NCI-H1092 treated with DMSO at 0.1 percent for 48 hours (cell line): ENCODE measurements around the gene LRRC8D.

Experiments used
- DNase-seq: peaks from one replicate; lab custom pipeline; 2025; lab: John Stamatoyannopoulos, UW

The LRRC8D gene

GRCh38 chr1:89870998-89871397, 50.2 kb downstream of the LRRC8D start:
- DNase-seq: no peak

- DNase-seq: no peak
Measured at GRCh38 chr1:89871768-89872473, 51.1 kb downstream of the LRRC8D start.

- no peak for DNase-seq
Measured at GRCh38 chr1:89872567-89872966, 51.7 kb downstream of the LRRC8D start.

DNA sequence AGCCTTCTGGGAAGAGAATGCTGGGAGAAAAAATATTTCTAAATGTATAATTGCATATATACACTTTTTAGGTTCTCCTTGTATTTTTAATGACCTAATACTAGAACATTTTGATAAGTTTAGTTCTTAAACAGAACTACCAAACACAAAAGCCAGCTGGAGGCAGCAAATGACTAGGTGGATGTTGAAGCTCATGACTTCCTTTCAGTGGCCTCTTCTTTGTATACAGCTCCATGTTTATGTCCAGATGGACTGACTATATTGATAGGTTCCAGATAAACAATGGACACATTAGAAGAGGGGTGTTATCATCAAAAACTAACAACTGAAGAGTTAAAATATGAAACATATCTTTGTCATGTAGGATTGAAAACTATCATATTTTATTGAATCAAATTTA, 52.5 kb downstream of the LRRC8D start:
- DNase-seq: no peak

DNA sequence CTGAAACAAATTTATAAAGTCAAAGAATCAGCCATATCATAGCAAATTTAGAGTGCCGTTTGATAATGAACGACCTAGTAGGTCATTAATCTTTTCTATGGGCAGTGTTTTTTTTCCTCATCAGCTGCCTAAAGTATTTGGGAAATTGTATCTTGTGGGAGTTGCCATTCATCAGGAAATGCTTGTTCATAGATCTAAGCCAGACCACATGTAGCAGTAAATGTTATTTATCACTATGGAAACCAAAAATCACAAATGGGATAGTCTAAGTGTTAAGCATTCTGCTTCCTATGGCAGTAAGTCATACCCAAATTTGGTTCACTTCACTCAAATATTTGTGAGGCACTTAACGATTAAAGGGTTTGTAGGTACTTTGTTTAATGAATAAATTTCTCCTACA, 52.9 kb downstream of the LRRC8D start:
- DNase-seq: no peak

DNA sequence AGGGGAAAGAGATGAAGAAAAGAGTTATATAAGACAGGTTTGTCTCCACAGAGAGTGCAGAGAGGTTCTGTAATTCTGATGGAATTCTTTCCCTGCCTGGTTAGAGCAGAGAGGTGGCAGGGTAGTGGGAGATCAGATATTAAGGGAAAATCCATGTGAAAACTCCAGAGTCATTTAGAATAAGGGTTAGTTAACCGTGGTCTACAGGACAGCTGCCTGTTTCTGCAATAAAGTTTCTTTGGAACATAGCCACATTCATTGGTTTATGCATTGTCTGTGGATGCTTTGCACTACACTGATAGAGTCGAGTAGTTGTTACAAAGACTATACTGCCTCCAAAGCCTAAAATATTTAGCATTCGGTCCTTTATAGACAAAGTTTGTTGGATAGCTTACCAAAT, 55.6 kb downstream of the LRRC8D start:
- no peak for DNase-seq

DNA sequence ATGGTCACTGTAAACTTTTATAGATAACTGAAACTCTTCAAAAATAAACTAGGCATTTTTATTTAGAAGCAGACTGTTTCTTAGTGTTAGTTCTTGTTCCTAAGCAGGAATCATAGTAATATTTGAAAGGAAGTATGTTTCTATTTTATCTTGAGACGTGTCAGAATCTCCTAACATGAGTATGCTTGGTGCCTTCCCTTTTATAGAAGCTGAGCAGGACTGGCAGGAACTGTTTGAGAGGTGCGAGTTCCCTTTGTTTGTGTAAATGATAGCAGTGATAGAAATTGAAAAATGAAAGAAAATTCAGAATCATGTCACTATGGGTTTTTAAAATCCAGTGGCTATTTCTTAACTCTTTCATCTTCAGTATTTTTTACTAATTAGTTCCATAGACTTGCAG, 56.9 kb downstream of the LRRC8D start:
- DNase-seq: no peak

DNA sequence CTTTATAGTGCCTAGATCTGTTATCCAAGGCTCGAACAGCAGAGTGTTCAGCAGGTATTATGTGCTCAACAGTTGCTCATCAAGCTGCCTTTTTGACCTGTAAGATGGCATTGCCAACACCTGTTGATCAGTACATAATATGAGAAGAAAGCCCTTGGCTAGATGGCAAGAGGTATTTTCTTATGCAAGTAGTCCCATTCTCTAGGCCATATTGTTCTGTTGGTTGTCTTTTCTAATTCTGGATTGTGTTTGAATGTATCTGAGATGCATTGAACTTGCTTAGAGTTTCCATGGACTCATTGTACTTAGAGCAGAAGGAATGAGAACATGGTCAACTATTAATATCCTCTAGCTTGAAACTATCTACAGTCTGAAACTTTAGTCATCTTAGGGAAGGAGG, 57.4 kb downstream of the LRRC8D start:
- DNase-seq: no peak

- no peak for DNase-seq
Measured at GRCh38 chr1:89880679-89881078, 59.8 kb downstream of the LRRC8D start.

GRCh38 chr1:89881415-89882058, 60.7 kb downstream of the LRRC8D start:
- no peak for DNase-seq

- DNase-seq: no peak
Measured at GRCh38 chr1:89882348-89883029, 61.7 kb downstream of the LRRC8D start.

GRCh38 chr1:89883030-89883379, 62.2 kb downstream of the LRRC8D start:
- DNase-seq: no peak

GRCh38 chr1:89884718-89885596, 64.1 kb downstream of the LRRC8D start:
- DNase-seq: no peak

- DNase-seq: no peak
Measured at GRCh38 chr1:89887270-89887669, 66.4 kb downstream of the LRRC8D start.

- DNase-seq: no peak
Measured at GRCh38 chr1:89887713-89888112, 66.9 kb downstream of the LRRC8D start.

DNA sequence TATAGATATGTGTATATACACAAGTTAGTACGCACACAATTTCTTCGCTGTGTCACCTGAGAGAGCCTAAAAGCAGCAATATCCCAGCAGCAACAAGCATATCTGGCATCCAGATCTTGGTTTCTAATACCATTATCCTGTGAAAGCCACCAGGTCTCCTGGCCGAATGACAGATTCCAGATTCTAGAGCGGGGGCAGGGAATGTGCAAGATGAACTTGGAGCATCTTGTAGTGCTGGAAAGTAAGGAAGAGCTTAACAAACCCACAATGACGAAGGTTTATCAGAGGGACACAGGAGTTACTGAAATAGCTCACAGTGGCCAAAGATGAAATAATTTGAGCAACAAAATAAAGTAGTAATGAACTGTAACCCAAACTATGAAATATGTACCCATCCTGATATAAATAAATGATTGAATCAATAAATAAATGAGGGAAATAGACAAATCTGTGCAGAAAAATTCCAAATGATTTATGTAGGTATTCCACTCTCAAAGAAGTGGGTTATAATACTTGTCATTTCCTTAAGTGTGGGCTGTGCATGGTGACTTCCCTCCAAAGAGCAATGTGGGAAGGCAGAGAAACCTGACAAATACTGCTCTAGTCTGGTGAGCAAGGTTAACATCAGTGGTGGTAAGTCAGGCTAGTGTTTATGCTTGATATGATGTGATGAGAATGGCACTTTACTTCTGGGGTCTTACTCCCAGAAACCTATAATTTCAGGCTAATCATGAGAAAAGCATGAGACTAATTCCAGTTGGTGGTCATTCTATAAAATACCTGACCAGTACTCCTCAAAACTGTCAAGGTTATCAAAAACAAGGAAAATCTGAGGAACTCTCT, 67.9 kb downstream of the LRRC8D start:
- no peak for DNase-seq

DNA sequence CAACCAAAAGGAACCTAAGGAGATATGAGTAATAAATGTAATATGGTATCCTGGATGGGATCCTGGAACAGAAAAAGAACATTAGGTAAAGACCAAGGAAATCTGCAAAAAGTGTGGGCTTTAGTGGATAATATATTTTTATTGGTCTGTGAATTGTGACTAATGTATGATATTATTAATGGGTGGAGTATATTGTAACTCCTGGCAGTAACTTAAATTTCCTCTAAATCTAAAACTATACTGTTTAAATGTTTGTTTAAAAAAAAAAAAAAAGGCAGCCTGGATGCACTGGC, 68.4 kb downstream of the LRRC8D start:
- no peak for DNase-seq

- no peak for DNase-seq
Measured at GRCh38 chr1:89890085-89890752, 69.4 kb downstream of the LRRC8D start.

DNA sequence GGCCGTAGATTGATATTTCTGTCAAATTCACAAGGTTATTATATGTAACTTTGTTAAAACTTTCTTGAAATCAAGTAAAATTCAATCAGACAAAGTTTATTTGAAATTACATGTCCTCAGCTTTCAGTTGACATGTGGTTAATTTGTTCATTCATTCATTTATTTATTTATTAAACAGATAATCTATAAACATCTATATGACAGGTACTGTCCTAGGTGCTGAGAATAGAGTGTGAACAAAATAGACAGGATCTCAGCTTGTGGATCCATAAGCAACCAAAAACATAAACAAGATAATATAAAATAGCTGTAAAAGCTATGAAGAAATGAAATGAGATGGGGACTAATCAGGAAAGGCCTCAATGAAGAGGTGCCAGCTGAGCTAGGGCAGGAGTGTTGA, 72.0 kb downstream of the LRRC8D start:
- no peak for DNase-seq

GRCh38 chr1:89894210-89895201, 73.7 kb downstream of the LRRC8D start:
- no peak for DNase-seq
